Liver (tissue), 9 donors: Measurements from ENCODE around the gene CA9. TPM values are rescaled to one million over a fixed set of nuclear protein-coding genes. Genes with fewer than 3 reads are reported as not detected.
A peak's percentile ranks its signal among the peaks of the same experiment; 100 is the strongest.

Experiments
- DNase-seq: peaks from one replicate; pipeline ENCODE4 v3.0.0-alpha.2; 2017; ENCODE audit warnings: low spot score
- H3K27ac ChIP-seq, 2 donors: one replicate each; pipeline ENCODE4 v1.7.0; 2013; ENCODE audit warnings: inconsistent platforms in 2 of 2, low read length in 2 of 2, control low read depth in 1 of 2, low read depth in 1 of 2, mild to moderate bottlenecking in 1 of 2
- H3K27me3 ChIP-seq, 4 donors: one replicate each; pipeline versions ENCODE4 v1.6.1 to v1.7.0; 2013; ENCODE audit warnings: low read length in 3 of 4, inconsistent platforms in 1 of 4, mild to moderate bottlenecking in 1 of 4, moderate library complexity in 1 of 4; ENCODE audit not compliant: control insufficient read depth in 4 of 4, insufficient read depth in 4 of 4
- H3K36me3 ChIP-seq, 4 donors: one replicate each; pipeline versions ENCODE4 v1.6.1 to v1.7.0; 2013; ENCODE audit warnings: low read length in 3 of 4, mild to moderate bottlenecking in 3 of 4, low read depth in 1 of 4, moderate library complexity in 1 of 4; ENCODE audit not compliant: control insufficient read depth in 4 of 4, insufficient read depth in 3 of 4
- H3K4me1 ChIP-seq, 4 donors: one replicate each; pipeline versions ENCODE4 v1.6.1 to v1.7.0; 2013; ENCODE audit warnings: low read length in 3 of 4, mild to moderate bottlenecking in 3 of 4, moderate library complexity in 1 of 4; ENCODE audit not compliant: control insufficient read depth in 4 of 4, insufficient read depth in 4 of 4
- H3K4me3 ChIP-seq, 3 donors: one replicate each; pipeline versions ENCODE4 v1.6.1 to v1.7.0; 2013; ENCODE audit warnings: low read length in 3 of 3, control low read depth in 1 of 3, low read depth in 1 of 3, mild to moderate bottlenecking in 1 of 3
- H3K9ac ChIP-seq, 2 donors: one replicate each; pipeline ENCODE4 v1.7.0; 2013; ENCODE audit warnings: low read length in 2 of 2, mild to moderate bottlenecking in 2 of 2, moderate library complexity in 2 of 2, control low read depth in 1 of 2, low read depth in 1 of 2
- H3K9me3 ChIP-seq, 4 donors: one replicate each; pipeline versions ENCODE4 v1.6.1 to v1.7.0; 2013; ENCODE audit warnings: low read length in 3 of 4; ENCODE audit not compliant: control insufficient read depth in 4 of 4
- EGR1 ChIP-seq, 2 donors: IDR thresholded peaks; 2 replicates each; pipeline ENCODE4 v1.6.1; 2016 to 2018; ENCODE audit warnings: antibody characterized with exemption in 2 of 2, low read depth in 2 of 2
- FOXA2 ChIP-seq: IDR thresholded peaks from 2 replicates; pipeline ENCODE4 v1.6.1; 2016; ENCODE audit warnings: antibody characterized with exemption
- GABPA ChIP-seq, 2 donors: IDR thresholded peaks in 1 of 2; conservative IDR thresholded peaks in 1 of 2; 2 replicates each; pipeline ENCODE4 v1.6.1; 2016; ENCODE audit warnings: antibody characterized with exemption in 2 of 2, mild to moderate bottlenecking in 1 of 2, moderate library complexity in 1 of 2
- HNF4A ChIP-seq, 2 donors: conservative IDR thresholded peaks; 2 replicates each; pipeline ENCODE4 v1.6.1; 2016; ENCODE audit warnings: antibody characterized with exemption in 2 of 2, mild to moderate bottlenecking in 2 of 2
- HNF4G ChIP-seq: IDR thresholded peaks from 2 replicates; pipeline ENCODE4 v1.6.1; 2016; ENCODE audit warnings: antibody characterized with exemption
- JUND ChIP-seq, 2 donors: IDR thresholded peaks; 2 replicates each; pipeline ENCODE4 v1.6.1; 2016; ENCODE audit warnings: antibody characterized with exemption in 2 of 2
- NR2F2 ChIP-seq: IDR thresholded peaks from 2 replicates; pipeline ENCODE4 v1.6.1; 2016; ENCODE audit warnings: antibody characterized with exemption
- RAD21 ChIP-seq, 2 donors: IDR thresholded peaks; 2 replicates each; pipeline ENCODE4 v1.6.1; 2016; ENCODE audit warnings: antibody characterized with exemption in 2 of 2, mild to moderate bottlenecking in 2 of 2
- RXRA ChIP-seq, 2 donors: IDR thresholded peaks; 2 replicates each; pipeline ENCODE4 v1.6.1; 2017 to 2018; ENCODE audit warnings: antibody characterized with exemption in 2 of 2, mild to moderate bottlenecking in 1 of 2
- TAF1 ChIP-seq: conservative IDR thresholded peaks from 2 replicates; pipeline ENCODE4 v1.6.1; 2016; ENCODE audit warnings: antibody characterized with exemption, mild to moderate bottlenecking
- YY1 ChIP-seq: IDR thresholded peaks from 2 replicates; pipeline ENCODE4 v1.6.1; 2016; ENCODE audit warnings: antibody characterized with exemption, mild to moderate bottlenecking
- WGBS: extraction: QIAGEN DNeasy Blood & Tissue Kit; methylation state at CpG from one replicate; pipeline ENCODE4 v1.1.7; 2013; 5-methylcytosine and 5-hydroxymethylcytosine counted together
- polyA plus RNA-seq, 2 donors: library from polyadenylated mRNA; stranded (reverse) in 1 of 2; unstranded in 1 of 2; fragments of 200-250 nt in 1 of 2; fragments of >200 nt in 1 of 2; fragmentation: Nextera tagmentation in 1 of 2; extraction: Ambion mirVana in 1 of 2; gene quantifications; one replicate each; pipeline versions ENCODE4 v1.2.1 to v1.2.3, GENCODE V29; 2013 to 2015
- total RNA-seq, 2 donors: library from RNA; depleted of rRNA; stranded (reverse); fragments of >200 nt; gene quantifications; one replicate each; pipeline ENCODE4 v1.2.3, GENCODE V29; 2014
- TF ChIP-seq, protein P1 (sequence below): fragments of 150-350 bp; IDR thresholded peaks from 2 replicates; pipeline ENCODE4 v1.5.1; 2017; ENCODE audit warnings: improper control_type of control experiment, low read depth, low read length; ENCODE audit not compliant: missing input control
- TF ChIP-seq, protein P2 (sequence below): IDR thresholded peaks from 2 replicates; pipeline ENCODE4 v1.6.1; 2016; ENCODE audit warnings: antibody characterized with exemption, mild to moderate bottlenecking
- TF ChIP-seq, protein P3 (sequence below): IDR thresholded peaks from 2 replicates; pipeline ENCODE4 v1.6.1; 2016; ENCODE audit warnings: antibody characterized with exemption
- TF ChIP-seq, protein P4 (sequence below): IDR thresholded peaks from 2 replicates; pipeline ENCODE4 v1.6.1; 2016; ENCODE audit warnings: antibody characterized with exemption
- donor health status: healthy.
- donor health status: healthy.
- donor health status: healthy.
- donor health status: healthy.
- donor health status: healthy.

Gene CA9
- total and polyA plus RNA-seq, 4 donors: 0.47 to 2.2 (median 0.80) TPM

GRCh38 chr9:35725362-35725761 lies 51.6 kb downstream of the CA9 start:
- Histone ChIP-seq H3K27me3 (no peaks in the 10 kb centered on the region), H3K9ac (no peak overlapping the region), H3K9me3 (no peaks in the 10 kb centered on the region), H3K4me3 (no peak overlapping the region), H3K4me1 (peaks cover 19 to 40% (median 36%) of the 10 kb centered on the region in 4 donors), H3K36me3 (peaks cover 19 to 51% (median 49%) of the 10 kb centered on the region in 4 donors), H3K27ac (no peak overlapping the region)
- 97% methylated on average over 11 of the region's 11 CpGs for WGBS
- TF ChIP-seq RXRA (IDR thresholded peaks at IDR 0.05) (no peak), HNF4A (conservative IDR thresholded peaks at IDR 0.05) (no peak), YY1 (no peak), TAF1 (no peak), JUND (IDR thresholded peaks at IDR 0.05) (no peak), GABPA (IDR thresholded peaks at IDR 0.05 in 1 of 2, conservative IDR thresholded peaks at IDR 0.05 in 1 of 2) (no peak), RAD21 (IDR thresholded peaks at IDR 0.05) (no peak), NR2F2 (no peak), EGR1 (IDR thresholded peaks at IDR 0.05; ENCODE audit: low read depth in 2 of 2) (no peak), FOXA2 (no peak), HNF4G (no peak)
- TF ChIP-seq, protein P1, sequence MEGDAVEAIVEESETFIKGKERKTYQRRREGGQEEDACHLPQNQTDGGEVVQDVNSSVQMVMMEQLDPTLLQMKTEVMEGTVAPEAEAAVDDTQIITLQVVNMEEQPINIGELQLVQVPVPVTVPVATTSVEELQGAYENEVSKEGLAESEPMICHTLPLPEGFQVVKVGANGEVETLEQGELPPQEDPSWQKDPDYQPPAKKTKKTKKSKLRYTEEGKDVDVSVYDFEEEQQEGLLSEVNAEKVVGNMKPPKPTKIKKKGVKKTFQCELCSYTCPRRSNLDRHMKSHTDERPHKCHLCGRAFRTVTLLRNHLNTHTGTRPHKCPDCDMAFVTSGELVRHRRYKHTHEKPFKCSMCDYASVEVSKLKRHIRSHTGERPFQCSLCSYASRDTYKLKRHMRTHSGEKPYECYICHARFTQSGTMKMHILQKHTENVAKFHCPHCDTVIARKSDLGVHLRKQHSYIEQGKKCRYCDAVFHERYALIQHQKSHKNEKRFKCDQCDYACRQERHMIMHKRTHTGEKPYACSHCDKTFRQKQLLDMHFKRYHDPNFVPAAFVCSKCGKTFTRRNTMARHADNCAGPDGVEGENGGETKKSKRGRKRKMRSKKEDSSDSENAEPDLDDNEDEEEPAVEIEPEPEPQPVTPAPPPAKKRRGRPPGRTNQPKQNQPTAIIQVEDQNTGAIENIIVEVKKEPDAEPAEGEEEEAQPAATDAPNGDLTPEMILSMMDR: no peak
- TF ChIP-seq, protein P2, sequence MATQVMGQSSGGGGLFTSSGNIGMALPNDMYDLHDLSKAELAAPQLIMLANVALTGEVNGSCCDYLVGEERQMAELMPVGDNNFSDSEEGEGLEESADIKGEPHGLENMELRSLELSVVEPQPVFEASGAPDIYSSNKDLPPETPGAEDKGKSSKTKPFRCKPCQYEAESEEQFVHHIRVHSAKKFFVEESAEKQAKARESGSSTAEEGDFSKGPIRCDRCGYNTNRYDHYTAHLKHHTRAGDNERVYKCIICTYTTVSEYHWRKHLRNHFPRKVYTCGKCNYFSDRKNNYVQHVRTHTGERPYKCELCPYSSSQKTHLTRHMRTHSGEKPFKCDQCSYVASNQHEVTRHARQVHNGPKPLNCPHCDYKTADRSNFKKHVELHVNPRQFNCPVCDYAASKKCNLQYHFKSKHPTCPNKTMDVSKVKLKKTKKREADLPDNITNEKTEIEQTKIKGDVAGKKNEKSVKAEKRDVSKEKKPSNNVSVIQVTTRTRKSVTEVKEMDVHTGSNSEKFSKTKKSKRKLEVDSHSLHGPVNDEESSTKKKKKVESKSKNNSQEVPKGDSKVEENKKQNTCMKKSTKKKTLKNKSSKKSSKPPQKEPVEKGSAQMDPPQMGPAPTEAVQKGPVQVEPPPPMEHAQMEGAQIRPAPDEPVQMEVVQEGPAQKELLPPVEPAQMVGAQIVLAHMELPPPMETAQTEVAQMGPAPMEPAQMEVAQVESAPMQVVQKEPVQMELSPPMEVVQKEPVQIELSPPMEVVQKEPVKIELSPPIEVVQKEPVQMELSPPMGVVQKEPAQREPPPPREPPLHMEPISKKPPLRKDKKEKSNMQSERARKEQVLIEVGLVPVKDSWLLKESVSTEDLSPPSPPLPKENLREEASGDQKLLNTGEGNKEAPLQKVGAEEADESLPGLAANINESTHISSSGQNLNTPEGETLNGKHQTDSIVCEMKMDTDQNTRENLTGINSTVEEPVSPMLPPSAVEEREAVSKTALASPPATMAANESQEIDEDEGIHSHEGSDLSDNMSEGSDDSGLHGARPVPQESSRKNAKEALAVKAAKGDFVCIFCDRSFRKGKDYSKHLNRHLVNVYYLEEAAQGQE: no peak
- TF ChIP-seq, protein P3, sequence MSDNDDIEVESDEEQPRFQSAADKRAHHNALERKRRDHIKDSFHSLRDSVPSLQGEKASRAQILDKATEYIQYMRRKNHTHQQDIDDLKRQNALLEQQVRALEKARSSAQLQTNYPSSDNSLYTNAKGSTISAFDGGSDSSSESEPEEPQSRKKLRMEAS: no peak
- TF ChIP-seq, protein P4, sequence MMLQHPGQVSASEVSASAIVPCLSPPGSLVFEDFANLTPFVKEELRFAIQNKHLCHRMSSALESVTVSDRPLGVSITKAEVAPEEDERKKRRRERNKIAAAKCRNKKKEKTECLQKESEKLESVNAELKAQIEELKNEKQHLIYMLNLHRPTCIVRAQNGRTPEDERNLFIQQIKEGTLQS: no peak
- DNase-seq: no peak

GRCh38 chr9:35726931-35727330 lies 53.2 kb downstream of the CA9 start:
- Histone ChIP-seq H3K27me3 (no peaks in the 10 kb centered on the region), H3K4me3 (no peak overlapping the region), H3K9ac (no peak overlapping the region), H3K36me3 (peaks cover 11 to 36% (median 33%) of the 10 kb centered on the region in 4 donors), H3K27ac (peak overlapping the region; percentile 6 to 98), H3K9me3 (no peaks in the 10 kb centered on the region), H3K4me1 (peaks cover 19 to 49% (median 45%) of the 10 kb centered on the region in 4 donors)
- TF ChIP-seq, protein P3: no peak
- TF ChIP-seq EGR1 (IDR thresholded peaks at IDR 0.05; ENCODE audit: low read depth in 2 of 2): no peak
- TF ChIP-seq, protein P4: no peak
- no peak for TF ChIP-seq JUND (IDR thresholded peaks at IDR 0.05)
- WGBS: 62% methylated on average over 3 of the region's 3 CpGs
- DNase-seq: no peak
